SU-DHL-6 (cell line): ENCODE data around the gene SDK1.

Source experiments
- EZH2phosphoT487 ChIP-seq: fragments of 200-600 bp; sonication (generic), shearing (Covaris generic); conservative IDR thresholded peaks from 2 replicates; pipeline ENCODE4 v1.6.1; 2018; ENCODE audit warnings: mild to moderate bottlenecking, antibody characterized with exemption, low read length, moderate library complexity, mixed read lengths
- TF ChIP-seq, protein P1 (sequence below): fragments of 200-600 bp; sonication (generic); IDR thresholded peaks from one replicate; pipeline ENCODE4 v1.5.1; 2017; ENCODE audit warnings: antibody characterized with exemption, mild to moderate bottlenecking, low read length, moderate library complexity; ENCODE audit not compliant: insufficient read depth, poor library complexity, severe bottlenecking

DNA sequence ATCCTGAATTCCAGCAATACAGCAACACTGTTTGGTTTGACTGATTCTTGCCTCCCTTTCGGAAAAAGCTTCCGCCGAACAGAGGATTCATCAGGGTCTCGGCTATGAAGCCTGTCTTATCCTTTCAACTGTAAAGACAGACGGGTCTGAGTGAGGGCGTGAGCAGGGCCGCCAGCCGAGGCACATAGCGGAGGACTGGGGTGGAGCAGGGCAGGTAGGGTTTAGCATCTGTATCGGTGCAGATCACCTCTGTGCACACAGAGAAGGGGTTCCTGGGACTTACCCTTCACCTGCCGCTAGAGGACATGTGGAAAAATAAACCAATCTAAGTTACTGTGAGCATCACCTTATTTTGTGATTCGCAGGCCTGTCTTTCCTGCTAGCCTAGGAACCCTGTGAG is 724.2 kb downstream of the SDK1 start:
- TF ChIP-seq, protein P1, sequence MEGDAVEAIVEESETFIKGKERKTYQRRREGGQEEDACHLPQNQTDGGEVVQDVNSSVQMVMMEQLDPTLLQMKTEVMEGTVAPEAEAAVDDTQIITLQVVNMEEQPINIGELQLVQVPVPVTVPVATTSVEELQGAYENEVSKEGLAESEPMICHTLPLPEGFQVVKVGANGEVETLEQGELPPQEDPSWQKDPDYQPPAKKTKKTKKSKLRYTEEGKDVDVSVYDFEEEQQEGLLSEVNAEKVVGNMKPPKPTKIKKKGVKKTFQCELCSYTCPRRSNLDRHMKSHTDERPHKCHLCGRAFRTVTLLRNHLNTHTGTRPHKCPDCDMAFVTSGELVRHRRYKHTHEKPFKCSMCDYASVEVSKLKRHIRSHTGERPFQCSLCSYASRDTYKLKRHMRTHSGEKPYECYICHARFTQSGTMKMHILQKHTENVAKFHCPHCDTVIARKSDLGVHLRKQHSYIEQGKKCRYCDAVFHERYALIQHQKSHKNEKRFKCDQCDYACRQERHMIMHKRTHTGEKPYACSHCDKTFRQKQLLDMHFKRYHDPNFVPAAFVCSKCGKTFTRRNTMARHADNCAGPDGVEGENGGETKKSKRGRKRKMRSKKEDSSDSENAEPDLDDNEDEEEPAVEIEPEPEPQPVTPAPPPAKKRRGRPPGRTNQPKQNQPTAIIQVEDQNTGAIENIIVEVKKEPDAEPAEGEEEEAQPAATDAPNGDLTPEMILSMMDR: no peak
- TF ChIP-seq EZH2phosphoT487: no peak
